ENCODE measurements around the gene RCVRN. TPM values are rescaled to one million over a fixed set of nuclear protein-coding genes. Genes with fewer than 3 reads are reported as not detected.

The RCVRN gene
- total RNA-seq, 1 donor from 2014 or later, result not detected

DNA sequence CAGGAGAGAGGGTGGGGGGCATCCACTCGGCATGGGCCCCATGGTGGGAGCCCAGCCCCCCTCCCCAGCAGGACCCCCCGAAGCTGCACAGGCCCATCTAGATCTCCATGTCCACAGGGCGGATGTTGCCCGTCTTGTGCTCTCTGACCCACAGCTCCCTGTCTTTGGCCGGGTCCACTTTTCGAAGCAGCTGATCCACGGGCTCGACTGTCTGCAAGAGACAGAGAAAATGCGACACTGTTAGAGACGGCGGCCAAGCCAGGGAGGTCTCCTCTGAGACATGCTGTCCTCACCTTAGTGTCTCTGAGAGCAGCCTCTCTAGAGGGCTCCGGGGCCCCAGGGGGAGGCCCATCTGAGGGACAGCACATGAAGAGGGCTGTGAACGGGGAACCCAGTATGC is 12.1 kb upstream of the RCVRN start:
- TF ChIP-seq, protein P1, sequence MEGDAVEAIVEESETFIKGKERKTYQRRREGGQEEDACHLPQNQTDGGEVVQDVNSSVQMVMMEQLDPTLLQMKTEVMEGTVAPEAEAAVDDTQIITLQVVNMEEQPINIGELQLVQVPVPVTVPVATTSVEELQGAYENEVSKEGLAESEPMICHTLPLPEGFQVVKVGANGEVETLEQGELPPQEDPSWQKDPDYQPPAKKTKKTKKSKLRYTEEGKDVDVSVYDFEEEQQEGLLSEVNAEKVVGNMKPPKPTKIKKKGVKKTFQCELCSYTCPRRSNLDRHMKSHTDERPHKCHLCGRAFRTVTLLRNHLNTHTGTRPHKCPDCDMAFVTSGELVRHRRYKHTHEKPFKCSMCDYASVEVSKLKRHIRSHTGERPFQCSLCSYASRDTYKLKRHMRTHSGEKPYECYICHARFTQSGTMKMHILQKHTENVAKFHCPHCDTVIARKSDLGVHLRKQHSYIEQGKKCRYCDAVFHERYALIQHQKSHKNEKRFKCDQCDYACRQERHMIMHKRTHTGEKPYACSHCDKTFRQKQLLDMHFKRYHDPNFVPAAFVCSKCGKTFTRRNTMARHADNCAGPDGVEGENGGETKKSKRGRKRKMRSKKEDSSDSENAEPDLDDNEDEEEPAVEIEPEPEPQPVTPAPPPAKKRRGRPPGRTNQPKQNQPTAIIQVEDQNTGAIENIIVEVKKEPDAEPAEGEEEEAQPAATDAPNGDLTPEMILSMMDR (conservative IDR thresholded peaks at IDR 0.05; ENCODE audit: low read depth, low read length), result no peak
- no peak for DNase-seq (ENCODE audit: low read depth)
- H3K4me3 ChIP-seq (ENCODE audit: low read depth, low read length), result no peak overlapping the region

- DNase-seq (ENCODE audit: low read depth), result no peak
- TF ChIP-seq, protein P1 (conservative IDR thresholded peaks at IDR 0.05; ENCODE audit: low read depth, low read length), result no peak
- no peak overlapping the region for H3K4me3 ChIP-seq (ENCODE audit: low read depth, low read length)
Measured at GRCh38 chr17:9916108-9916507, 11.0 kb upstream of the RCVRN start.

- H3K4me3 ChIP-seq (ENCODE audit: low read depth, low read length), result no peak overlapping the region
- no peak for DNase-seq (ENCODE audit: low read depth)
- TF ChIP-seq, protein P1 (conservative IDR thresholded peaks at IDR 0.05; ENCODE audit: low read depth, low read length), result no peak
Measured at GRCh38 chr17:9913476-9913875, 8.4 kb upstream of the RCVRN start.

- TF ChIP-seq, protein P1 (conservative IDR thresholded peaks at IDR 0.05; ENCODE audit: low read depth, low read length), result no peak
- H3K4me3 ChIP-seq (ENCODE audit: low read depth, low read length), result no peak overlapping the region
- DNase-seq (ENCODE audit: low read depth), result no peak
Measured at GRCh38 chr17:9912121-9913099, 7.3 kb upstream of the RCVRN start.

DNA sequence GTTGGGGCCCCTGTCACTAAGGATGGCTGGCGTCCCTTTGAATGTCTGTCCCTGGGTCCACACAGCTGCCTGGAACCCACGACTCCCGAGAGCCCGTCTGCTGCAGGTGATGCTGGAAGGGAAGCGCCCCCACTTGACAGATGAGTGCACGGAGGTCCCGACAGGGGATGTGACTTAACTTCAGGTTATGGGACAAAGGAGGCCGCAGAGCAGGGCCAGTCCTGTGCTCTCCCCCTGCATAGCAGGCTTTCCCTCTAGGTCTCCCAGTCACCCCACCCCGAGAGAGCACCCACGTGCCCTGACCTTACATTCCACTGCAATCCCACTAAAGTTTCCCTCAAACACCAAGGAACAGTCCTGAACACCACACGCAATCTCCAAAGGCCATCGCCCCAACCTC is 6.0 kb upstream of the RCVRN start:
- TF ChIP-seq, protein P1 (conservative IDR thresholded peaks at IDR 0.05; ENCODE audit: low read depth, low read length), result no peak
- no peak for DNase-seq (ENCODE audit: low read depth)
- H3K4me3 ChIP-seq (ENCODE audit: low read depth, low read length), result no peak overlapping the region

GRCh38 chr17:9908649-9909042 is 3.6 kb upstream of the RCVRN start:
- DNase-seq (ENCODE audit: low read depth), result no peak
- TF ChIP-seq, protein P1 (conservative IDR thresholded peaks at IDR 0.05; ENCODE audit: low read depth, low read length), result no peak
- no peak overlapping the region for H3K4me3 ChIP-seq (ENCODE audit: low read depth, low read length)

Measured in epithelial cell of proximal tubule (primary cell).